Neural progenitor cell (in vitro differentiated cells): Measurements from ENCODE around the gene PDE6D. TPM values are rescaled to one million over a fixed set of nuclear protein-coding genes. Genes with fewer than 3 reads are reported as not detected.

ENCODE experiments used
- DNase-seq: peaks from one replicate; pipeline ENCODE4 v3.0.0-alpha.2; 2016; ENCODE audit warnings: low spot score
- H2AFZ ChIP-seq: fragments of 200-600 bp; sonication (generic); replicated peaks from 2 replicates; pipeline ENCODE4 v1.6.1; 2016; ENCODE audit warnings: antibody characterized with exemption
- H3F3A ChIP-seq: fragments of 200-600 bp; sonication (generic); 2 replicates; pipeline ENCODE4 v1.6.1; 2016; ENCODE audit warnings: antibody characterized with exemption, low read depth
- H3K27ac ChIP-seq: fragments of 200-600 bp; sonication (generic); 2 replicates; pipeline ENCODE4 v1.5.1; 2016; ENCODE audit warnings: mild to moderate bottlenecking
- H3K27me3 ChIP-seq: fragments of 200-600 bp; sonication (generic); 2 replicates; pipeline ENCODE4 v1.6.1; 2016; ENCODE audit warnings: mild to moderate bottlenecking, moderate library complexity
- H3K36me3 ChIP-seq: fragments of 200-600 bp; sonication (generic); 2 replicates; pipeline ENCODE4 v1.5.1; 2016
- H3K4me1 ChIP-seq: fragments of 200-600 bp; sonication (generic); 2 replicates; pipeline ENCODE4 v1.6.1; 2016; ENCODE audit warnings: mixed run types
- H3K4me2 ChIP-seq: fragments of 200-600 bp; sonication (generic); 2 replicates; pipeline ENCODE4 v1.6.1; 2016
- H3K4me3 ChIP-seq: fragments of 200-600 bp; sonication (generic); 2 replicates; pipeline ENCODE4 v1.5.1; 2016
- H3K79me2 ChIP-seq: fragments of 200-600 bp; sonication (generic); 2 replicates; pipeline ENCODE4 v1.6.1; 2016; ENCODE audit warnings: low read depth
- H3K9ac ChIP-seq: fragments of 200-600 bp; sonication (generic); 2 replicates; pipeline ENCODE4 v1.6.1; 2016
- H3K9me3 ChIP-seq: fragments of 200-600 bp; sonication (generic); 2 replicates; pipeline ENCODE4 v1.5.1; 2016; ENCODE audit warnings: low read depth
- H4K20me1 ChIP-seq: fragments of 200-600 bp; sonication (generic); 2 replicates; pipeline ENCODE4 v1.6.1; 2016; ENCODE audit warnings: low read depth
- H3K27ac Mint-ChIP-seq: 3 replicates; pipeline ENCODE4 v1.8.0; 2021; ENCODE audit warnings: mixed read lengths
- H3K27me3 Mint-ChIP-seq: 2 replicates; pipeline ENCODE4 v1.8.0; 2022; ENCODE audit warnings: low read depth, mild to moderate bottlenecking, inconsistent platforms, moderate library complexity, mixed read lengths; ENCODE audit not compliant: insufficient read depth
- H3K36me3 Mint-ChIP-seq: 3 replicates; pipeline ENCODE4 v1.8.0; 2021; ENCODE audit warnings: mixed read lengths
- H3K4me1 Mint-ChIP-seq: 3 replicates; pipeline ENCODE4 v1.8.0; 2021; ENCODE audit warnings: mixed read lengths
- H3K4me3 Mint-ChIP-seq: 3 replicates; pipeline ENCODE4 v1.8.0; 2021; ENCODE audit warnings: mild to moderate bottlenecking, moderate library complexity, mixed read lengths
- H3K9me3 Mint-ChIP-seq: 3 replicates; pipeline ENCODE4 v1.8.0; 2020; ENCODE audit warnings: mixed read lengths
- CTCF ChIP-seq: fragments of 200-600 bp; sonication (generic); IDR thresholded peaks from 2 replicates; pipeline ENCODE4 v1.5.1; 2017; ENCODE audit warnings: antibody characterized with exemption, mild to moderate bottlenecking
- EZH2 ChIP-seq: fragments of 200-600 bp; sonication (generic); IDR thresholded peaks from 2 replicates; pipeline ENCODE4 v1.6.1; 2017; ENCODE audit warnings: antibody characterized with exemption, mild to moderate bottlenecking, moderate library complexity
- EZH2phosphoT487 ChIP-seq: fragments of 200-600 bp; sonication (generic); IDR thresholded peaks from 2 replicates; pipeline ENCODE4 v1.6.1; 2017; ENCODE audit warnings: antibody characterized with exemption
- total RNA-seq: library from RNA; depleted of rRNA; stranded (reverse); fragments of >200 nt; gene quantifications from 2 replicates; pipeline ENCODE4 v1.2.3, GENCODE V29; 2015; ENCODE audit warnings: low replicate concordance

The PDE6D gene
- total RNA-seq, 1 donor from 2014 or later = 52.6 TPM

GRCh38 chr2:231708773-231709635 lies 72.1 kb downstream of the PDE6D start:
- no peaks in the 10 kb centered on the region for H3K36me3 ChIP-seq
- no peaks in the 10 kb centered on the region for H3K9me3 ChIP-seq
- Mint-ChIP-seq H3K36me3 (peaks cover 19% of the 10 kb centered on the region), H3K9me3 (peaks cover 5% of the 10 kb centered on the region), H3K27ac (no peak overlapping the region), H3K27me3 (peaks cover 33% of the 10 kb centered on the region), H3K4me3 (peak overlapping the region; percentile 100), H3K4me1 (peaks cover 33% of the 10 kb centered on the region)
- H3K9ac ChIP-seq = peak overlapping the region; percentile 95
- peaks cover 66% of the 10 kb centered on the region for H3F3A ChIP-seq
- peak; percentile 64 for DNase-seq
- H3K4me3 ChIP-seq = peak overlapping the region; percentile 88
- peak overlapping the region; percentile 87 for H3K27ac ChIP-seq
- no peaks in the 10 kb centered on the region for H3K27me3 ChIP-seq
- peak overlapping the region; percentile 94 for H3K4me2 ChIP-seq
- peaks cover 17% of the 10 kb centered on the region for H3K4me1 ChIP-seq
- TF ChIP-seq CTCF = no peak
- TF ChIP-seq EZH2phosphoT487 = no peak
- no peak for TF ChIP-seq EZH2
- H2AFZ ChIP-seq = no peak overlapping the region
- H3K79me2 ChIP-seq = peaks cover 78% of the 10 kb centered on the region
- peaks cover 57% of the 10 kb centered on the region for H4K20me1 ChIP-seq

- Histone ChIP-seq H3K36me3 (no peaks in the 10 kb centered on the region), H3K27ac (peak within 1 kb of the TSS; percentile 100), H3K9ac (peak within 1 kb of the TSS; percentile 99), H3K4me1 (peaks cover 16% of the 10 kb centered on the region), H3K4me2 (peak within 1 kb of the TSS; percentile 94), H3K9me3 (no peaks in the 10 kb centered on the region), H4K20me1 (peaks cover 49% of the 10 kb centered on the region), H3F3A (peaks cover 58% of the 10 kb centered on the region), H3K79me2 (peaks cover 70% of the 10 kb centered on the region), H3K4me3 (peak within 1 kb of the TSS; percentile 88), H3K27me3 (no peaks in the 10 kb centered on the region), H2AFZ (peak within 1 kb of the TSS; percentile 100)
- H3K9me3 Mint-ChIP-seq = peaks cover 5% of the 10 kb centered on the region
- no peak for TF ChIP-seq EZH2
- TF ChIP-seq EZH2phosphoT487 = no peak
- H3K4me3 Mint-ChIP-seq = peak within 1 kb of the TSS; percentile 100
- H3K36me3 Mint-ChIP-seq = peaks cover 17% of the 10 kb centered on the region
- peak within 1 kb of the TSS; percentile 100 for H3K27ac Mint-ChIP-seq
- peaks cover 25% of the 10 kb centered on the region for H3K27me3 Mint-ChIP-seq
- peaks cover 26% of the 10 kb centered on the region for H3K4me1 Mint-ChIP-seq
- peak; percentile 100 for DNase-seq
Observed at GRCh38 chr2:231707927-231708772, 72.9 kb downstream of the PDE6D start, which contains the start of gene PTMA. PTMA (plus strand) TSS chr2:231708525; CDS start chr2:231708707, 182 bp downstream.

- no peak for TF ChIP-seq CTCF
- TF ChIP-seq EZH2 = no peak
- no peak for TF ChIP-seq EZH2phosphoT487
- peaks cover 5% of the 10 kb centered on the region for H3K9me3 Mint-ChIP-seq
- H3K4me1 Mint-ChIP-seq = peaks cover 25% of the 10 kb centered on the region
- H3K9me3 ChIP-seq = no peaks in the 10 kb centered on the region
- peak overlapping the region; percentile 88 for H3K4me3 ChIP-seq
- peak overlapping the region; percentile 100 for H2AFZ ChIP-seq
- H3K4me3 Mint-ChIP-seq = peak overlapping the region; percentile 94
- H3K4me1 ChIP-seq = peaks cover 16% of the 10 kb centered on the region
- H3F3A ChIP-seq = peaks cover 52% of the 10 kb centered on the region
- H3K79me2 ChIP-seq = peaks cover 64% of the 10 kb centered on the region
- H3K27ac ChIP-seq = peak overlapping the region; percentile 100
- peaks cover 17% of the 10 kb centered on the region for H3K36me3 Mint-ChIP-seq
- H3K27me3 ChIP-seq = no peaks in the 10 kb centered on the region
- peak overlapping the region; percentile 92 for H3K4me2 ChIP-seq
- peak; percentile 80 for DNase-seq
- H4K20me1 ChIP-seq = peaks cover 44% of the 10 kb centered on the region
- H3K27ac Mint-ChIP-seq = peak overlapping the region; percentile 100
- peak overlapping the region; percentile 99 for H3K9ac ChIP-seq
- H3K36me3 ChIP-seq = no peaks in the 10 kb centered on the region
- peaks cover 25% of the 10 kb centered on the region for H3K27me3 Mint-ChIP-seq
Observed at GRCh38 chr2:231707625-231707926, 73.5 kb downstream of the PDE6D start.
